Activated CD4-positive, alpha-beta T cell treated with anti-CD3 and anti-CD28 coated beads, Interleukin-2, Interleukin-4, amounts not matched to agents 100 ng/mL and 50 ng/mL, durations not matched to agents 16 hours and 8 hours (primary cell): ENCODE measurements around the gene USH2A.

Experiments
- DNase-seq: peaks from one replicate; pipeline ENCODE4 v3.0.0-alpha.2; 2020; ENCODE audit warnings: low spot score

The USH2A gene, protein sequence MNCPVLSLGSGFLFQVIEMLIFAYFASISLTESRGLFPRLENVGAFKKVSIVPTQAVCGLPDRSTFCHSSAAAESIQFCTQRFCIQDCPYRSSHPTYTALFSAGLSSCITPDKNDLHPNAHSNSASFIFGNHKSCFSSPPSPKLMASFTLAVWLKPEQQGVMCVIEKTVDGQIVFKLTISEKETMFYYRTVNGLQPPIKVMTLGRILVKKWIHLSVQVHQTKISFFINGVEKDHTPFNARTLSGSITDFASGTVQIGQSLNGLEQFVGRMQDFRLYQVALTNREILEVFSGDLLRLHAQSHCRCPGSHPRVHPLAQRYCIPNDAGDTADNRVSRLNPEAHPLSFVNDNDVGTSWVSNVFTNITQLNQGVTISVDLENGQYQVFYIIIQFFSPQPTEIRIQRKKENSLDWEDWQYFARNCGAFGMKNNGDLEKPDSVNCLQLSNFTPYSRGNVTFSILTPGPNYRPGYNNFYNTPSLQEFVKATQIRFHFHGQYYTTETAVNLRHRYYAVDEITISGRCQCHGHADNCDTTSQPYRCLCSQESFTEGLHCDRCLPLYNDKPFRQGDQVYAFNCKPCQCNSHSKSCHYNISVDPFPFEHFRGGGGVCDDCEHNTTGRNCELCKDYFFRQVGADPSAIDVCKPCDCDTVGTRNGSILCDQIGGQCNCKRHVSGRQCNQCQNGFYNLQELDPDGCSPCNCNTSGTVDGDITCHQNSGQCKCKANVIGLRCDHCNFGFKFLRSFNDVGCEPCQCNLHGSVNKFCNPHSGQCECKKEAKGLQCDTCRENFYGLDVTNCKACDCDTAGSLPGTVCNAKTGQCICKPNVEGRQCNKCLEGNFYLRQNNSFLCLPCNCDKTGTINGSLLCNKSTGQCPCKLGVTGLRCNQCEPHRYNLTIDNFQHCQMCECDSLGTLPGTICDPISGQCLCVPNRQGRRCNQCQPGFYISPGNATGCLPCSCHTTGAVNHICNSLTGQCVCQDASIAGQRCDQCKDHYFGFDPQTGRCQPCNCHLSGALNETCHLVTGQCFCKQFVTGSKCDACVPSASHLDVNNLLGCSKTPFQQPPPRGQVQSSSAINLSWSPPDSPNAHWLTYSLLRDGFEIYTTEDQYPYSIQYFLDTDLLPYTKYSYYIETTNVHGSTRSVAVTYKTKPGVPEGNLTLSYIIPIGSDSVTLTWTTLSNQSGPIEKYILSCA (N-terminal part only)

DNA sequence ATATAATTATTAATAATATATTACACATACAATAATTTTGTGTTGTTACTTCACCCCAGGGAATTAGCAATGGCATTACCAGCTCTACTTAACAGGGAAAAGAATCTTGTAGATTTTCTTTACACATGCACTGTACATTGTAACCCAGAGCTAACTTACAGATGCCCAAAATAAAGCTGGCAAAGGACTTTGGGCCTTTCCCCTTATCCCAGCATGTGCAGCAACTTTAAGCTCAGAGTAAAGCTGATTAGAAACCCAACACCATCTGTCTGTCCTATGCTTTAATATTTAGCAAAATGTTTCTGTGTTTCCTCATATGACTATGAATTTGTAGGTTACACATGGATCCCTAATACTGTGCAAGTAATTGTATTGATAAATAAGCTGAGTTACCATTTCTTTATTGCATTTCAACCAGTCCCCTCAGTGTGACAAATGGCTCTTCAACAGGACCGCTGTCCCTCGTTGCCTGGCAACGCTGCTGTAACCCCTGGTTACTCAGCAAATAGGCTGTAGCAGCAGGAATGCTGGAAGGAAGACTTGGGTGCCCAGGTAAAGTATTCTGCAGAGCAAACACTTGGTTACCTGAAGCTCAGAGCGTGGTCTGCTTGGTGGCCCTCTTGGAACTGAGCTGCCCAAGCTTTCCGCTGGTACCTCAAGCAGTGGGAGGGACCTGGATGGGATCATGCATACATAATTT, at the start of gene USH2A:
USH2A (minus strand) TSS at position 628 of the 700 bp plus-strand sequence. CDS start 1,112 bp downstream, outside the sequence.
- DNase-seq: no peak

DNA sequence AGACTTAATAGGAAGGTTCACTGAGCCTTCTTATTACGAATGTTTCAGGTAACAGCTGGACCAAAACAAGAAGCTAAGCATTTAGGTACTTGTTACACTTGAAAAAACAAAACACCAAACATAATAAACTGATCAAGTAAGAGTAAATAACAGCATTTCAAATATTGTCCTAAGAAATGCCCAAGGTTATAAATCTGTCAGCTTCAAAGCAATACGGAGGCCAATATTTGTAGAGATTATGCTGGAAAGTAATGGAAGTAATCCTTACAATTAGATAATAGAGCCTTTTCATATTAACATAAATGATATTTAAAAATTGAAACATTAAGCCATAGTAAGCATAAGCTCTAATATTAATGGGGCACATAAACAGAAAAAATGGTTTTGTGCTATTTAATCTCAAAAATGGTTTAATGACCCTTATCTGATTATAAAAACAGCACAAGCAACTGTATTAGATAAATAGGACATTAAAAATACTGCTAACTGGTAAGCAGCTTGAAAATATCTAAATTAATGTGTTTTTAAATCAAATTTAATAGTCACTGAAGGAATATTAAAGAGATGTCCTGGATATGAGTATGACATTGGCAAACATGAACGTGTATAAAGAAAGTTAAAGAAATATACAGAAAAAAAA, 43.0 kb upstream of the USH2A start:
- no peak for DNase-seq

GRCh38 chr1:216464489-216464888, 41.2 kb upstream of the USH2A start:
- no peak for DNase-seq

- DNase-seq: no peak
Measured at GRCh38 chr1:216462066-216462775, 39.0 kb upstream of the USH2A start.

DNA sequence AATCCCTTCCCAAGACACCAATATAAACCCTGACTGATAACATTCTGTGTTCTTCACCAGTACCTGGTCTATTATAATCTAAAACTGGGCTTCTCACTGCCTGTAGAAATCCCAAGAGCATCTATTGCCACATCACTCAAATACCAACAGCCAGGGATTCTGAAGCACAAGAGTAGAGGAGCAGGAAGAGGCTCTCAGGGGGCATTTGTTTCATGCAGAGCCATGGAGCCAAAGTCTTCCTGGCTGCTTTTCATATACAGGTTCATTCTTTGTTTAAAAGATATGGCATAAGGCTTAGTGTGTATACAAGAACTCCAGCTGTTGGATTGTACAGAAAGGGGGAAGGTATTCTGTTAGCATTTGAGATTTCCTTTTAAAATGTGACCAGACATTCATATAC, 38.2 kb upstream of the USH2A start:
- DNase-seq: no peak

- DNase-seq: no peak
Measured at GRCh38 chr1:216459651-216460207, 36.5 kb upstream of the USH2A start.

- DNase-seq: no peak
Measured at GRCh38 chr1:216458812-216459211, 35.6 kb upstream of the USH2A start.

DNA sequence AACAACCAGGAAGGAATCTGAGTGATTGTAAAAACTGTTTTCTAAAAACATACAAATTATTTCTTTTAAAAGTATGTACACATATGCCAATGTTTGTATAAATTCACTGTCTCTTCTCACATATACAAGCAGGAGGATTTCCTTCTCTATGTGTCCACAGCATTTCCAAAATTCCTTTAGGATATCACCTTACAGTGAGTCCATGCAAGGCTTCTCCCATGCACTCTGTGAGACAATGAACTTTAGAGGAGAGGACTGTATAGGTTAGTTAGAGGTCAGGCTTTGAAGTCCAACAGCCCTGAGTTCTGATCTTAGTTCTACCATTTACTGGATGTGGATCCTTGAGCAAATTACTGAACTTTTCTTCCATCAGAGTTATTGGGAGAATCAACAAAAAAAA, 34.1 kb upstream of the USH2A start:
- DNase-seq: no peak

DNA sequence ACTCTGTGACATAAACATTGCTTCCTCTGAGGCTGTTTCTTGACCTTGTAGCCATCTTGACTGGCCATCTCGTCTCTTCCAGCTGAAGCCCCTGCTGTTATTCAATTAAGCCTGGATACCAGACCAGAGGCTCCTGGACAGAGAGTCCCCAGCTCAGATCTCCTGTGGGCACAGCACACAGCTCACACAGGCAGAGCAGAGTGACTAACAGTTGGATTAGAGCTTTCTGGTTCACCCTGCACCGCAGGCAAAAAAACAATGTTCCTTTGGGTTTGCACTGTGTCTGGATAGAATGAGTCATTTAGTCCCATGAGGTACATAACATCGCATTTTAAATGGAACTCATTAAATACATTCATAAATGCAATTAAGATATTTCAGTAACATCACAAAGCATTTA, 33.4 kb upstream of the USH2A start:
- DNase-seq: no peak

DNA sequence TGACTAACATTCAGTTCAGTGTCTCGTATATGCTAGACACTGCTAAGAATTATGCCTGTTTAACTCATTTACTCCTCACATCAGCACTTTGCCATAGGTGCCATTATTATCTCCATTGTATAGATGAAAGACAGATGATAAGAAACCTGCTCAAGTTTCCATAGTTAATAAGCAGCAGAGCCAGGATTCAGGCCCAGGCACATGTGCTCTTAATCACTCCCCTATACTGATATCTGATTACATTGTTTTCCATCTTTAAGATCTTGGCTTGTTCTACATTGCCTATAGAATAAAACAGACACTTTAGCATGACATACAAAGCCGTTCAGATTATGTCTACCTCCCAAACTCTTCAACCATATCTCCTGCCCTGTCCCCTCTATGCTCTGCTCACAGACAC, 30.5 kb upstream of the USH2A start:
- no peak for DNase-seq

DNA sequence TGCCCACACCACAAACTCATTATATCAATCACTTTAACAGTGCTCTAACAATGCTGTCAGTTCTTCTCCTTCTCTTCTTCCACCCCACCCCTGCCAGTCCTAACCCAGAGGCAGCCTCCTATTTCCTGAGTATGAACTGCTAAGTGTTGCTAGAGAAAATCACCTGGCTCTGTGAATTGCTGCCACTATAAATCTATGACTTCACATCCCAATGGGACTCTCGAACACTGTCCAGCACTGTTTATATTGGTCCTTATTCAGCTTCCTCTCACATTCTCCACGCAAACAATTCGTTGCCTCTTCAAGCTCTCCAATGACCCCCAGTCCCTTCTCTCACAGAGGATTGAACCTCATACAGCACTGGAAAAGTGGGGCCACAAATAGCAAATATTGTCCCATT, 27.0 kb upstream of the USH2A start:
- no peak for DNase-seq

- no peak for DNase-seq
Measured at GRCh38 chr1:216448011-216448510, 24.8 kb upstream of the USH2A start.

DNA sequence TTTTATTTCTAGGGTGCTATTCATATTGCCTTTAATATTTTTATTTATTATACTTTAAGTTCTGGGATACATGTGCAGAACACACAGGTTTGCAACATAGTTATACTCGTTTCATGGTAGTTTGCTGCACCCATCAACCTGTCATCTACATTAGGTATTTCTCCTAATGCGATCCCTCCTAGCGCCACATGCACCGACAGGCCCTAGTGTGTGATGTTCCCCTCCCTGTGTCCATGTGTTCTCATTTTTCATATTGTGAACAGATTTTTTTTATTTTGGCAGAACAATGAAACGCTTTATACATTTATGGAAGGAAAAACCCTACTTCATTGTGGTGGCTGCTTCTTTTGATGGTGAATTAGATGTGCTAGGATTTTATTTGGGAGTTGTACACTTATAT, 14.4 kb upstream of the USH2A start:
- DNase-seq: no peak

- no peak for DNase-seq
Measured at GRCh38 chr1:216434232-216434631, 11.0 kb upstream of the USH2A start.

DNA sequence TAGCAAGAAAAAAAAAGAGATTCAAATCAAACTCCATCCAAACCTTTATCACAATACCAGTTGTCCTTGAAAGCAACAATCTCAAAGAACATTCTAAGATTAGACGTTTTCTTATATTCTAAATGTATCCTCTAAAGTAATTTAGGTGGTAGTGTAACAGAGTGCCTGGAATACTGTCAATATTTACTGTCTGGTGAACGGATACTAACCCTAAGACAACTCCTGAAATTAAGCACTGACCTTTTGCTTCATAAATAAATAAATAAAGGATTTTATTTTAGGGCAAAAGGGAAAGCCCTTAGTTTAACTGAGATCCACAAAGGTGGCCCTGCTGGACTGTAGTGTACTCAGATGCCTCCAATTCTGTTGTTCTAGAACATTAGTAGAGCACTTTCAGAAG, 9.9 kb upstream of the USH2A start:
- DNase-seq: no peak

GRCh38 chr1:216430744-216431143, 7.5 kb upstream of the USH2A start:
- DNase-seq: no peak

DNA sequence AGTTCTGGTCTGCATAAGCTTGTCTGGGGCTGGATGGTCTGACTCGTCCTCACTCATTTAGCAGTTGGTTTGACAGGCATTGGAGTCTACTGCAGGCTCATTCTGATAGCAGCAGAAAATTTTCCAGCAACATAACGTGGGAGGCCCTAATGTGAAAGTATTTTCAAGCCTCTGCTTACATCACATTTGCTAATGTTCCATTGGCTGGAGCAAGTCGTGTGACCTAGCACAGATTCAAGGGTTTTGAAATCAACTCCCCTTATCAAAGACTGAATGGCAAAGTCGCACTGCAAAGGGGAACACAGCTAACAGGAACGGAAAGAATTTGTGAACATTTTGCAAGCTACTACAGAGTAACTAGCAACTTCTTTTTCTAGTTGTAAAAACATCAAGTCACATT, 2.3 kb upstream of the USH2A start:
- DNase-seq: no peak

GRCh38 chr1:216420746-216421145, 2.5 kb downstream of the USH2A start:
- DNase-seq: no peak

DNA sequence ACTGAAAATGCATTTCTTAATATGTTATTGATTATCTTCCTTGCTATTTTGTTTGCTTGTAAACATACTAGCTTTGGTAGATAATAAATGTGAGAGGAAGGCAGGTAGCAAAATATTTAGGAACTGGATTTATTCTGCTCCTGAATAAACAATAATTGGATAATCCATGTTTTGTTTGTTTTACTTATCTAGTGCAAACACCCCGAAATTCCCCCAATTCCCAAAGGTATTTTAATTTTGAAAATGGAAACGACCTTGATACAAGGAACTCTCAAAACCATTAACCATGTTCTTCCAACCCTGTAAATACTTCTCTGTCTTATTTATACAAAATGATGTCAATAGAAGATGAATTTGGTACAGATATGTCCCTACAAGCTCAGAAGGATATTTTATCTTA, 3.0 kb downstream of the USH2A start:
- no peak for DNase-seq

GRCh38 chr1:216416488-216416887, 6.8 kb downstream of the USH2A start:
- DNase-seq: no peak
